Prostate gland (tissue), 2 donors: Measurements from ENCODE around the gene KCNK5.

Experiments used
- CTCF ChIP-seq, 4 experiments: fragments of 200-600 bp in 2 of 4; fragments of 450-650 bp in 2 of 4; sonication (generic) in 2 of 4; IDR thresholded peaks; 1 replicate in 3 of 4; 2 replicates in 1 of 4; pipeline ENCODE4 v1.5.1; 2016 to 2019; ENCODE audit warnings: antibody characterized with exemption in 4 of 4, mild to moderate bottlenecking in 2 of 4, moderate library complexity in 2 of 4
- POLR2A ChIP-seq: fragments of 450-650 bp; IDR thresholded peaks from one replicate; pipeline ENCODE4 v1.6.1; 2016; ENCODE audit warnings: antibody characterized with exemption, mild to moderate bottlenecking
- POLR2AphosphoS5 ChIP-seq: sonication (generic); formaldehyde crosslinking; IDR thresholded peaks from one replicate; pipeline ENCODE4 v1.6.1; 2017; ENCODE audit warnings: antibody characterized with exemption

GRCh38 chr6:39225543-39225942, 3.7 kb downstream of the KCNK5 start:
- TF ChIP-seq CTCF (IDR thresholded peaks at IDR 0.05) (no peak), POLR2AphosphoS5 (no peak), POLR2A (no peak)
